ENCODE results near the gene SORBS1. TPM values are rescaled to one million over a fixed set of nuclear protein-coding genes. Genes with fewer than 3 reads are reported as not detected.
A peak's percentile ranks its signal among the peaks of the same experiment; 100 is the strongest.

The SORBS1 gene
- total RNA-seq, 6 experiments from 2014 or later, result 56.4 to 97.9 (median 76.5) TPM

DNA sequence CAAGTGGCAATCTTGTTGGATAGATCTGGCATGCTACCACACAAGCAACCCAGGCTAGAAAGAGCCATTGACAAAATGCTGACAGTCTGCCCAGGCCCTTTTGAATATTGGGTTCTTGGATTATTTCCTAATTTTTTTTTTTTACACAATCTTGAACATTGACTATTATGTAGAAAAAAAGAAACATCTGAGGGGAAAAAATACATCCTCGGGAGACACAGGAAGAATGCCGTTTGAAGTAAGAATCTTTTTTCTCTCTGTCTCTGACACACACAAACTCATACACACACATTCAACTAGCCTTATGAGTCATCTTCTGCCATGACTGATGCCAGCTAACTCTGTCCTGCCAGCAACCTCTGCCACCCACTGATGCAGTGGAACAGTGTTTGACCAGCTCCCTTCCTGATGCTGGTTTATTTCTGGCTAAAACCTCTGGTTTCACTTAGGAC, 47.2 kb downstream of the SORBS1 start:
- Histone ChIP-seq H3K9me3 (no peaks in the 10 kb centered on the region), H3K27me3 (no peaks in the 10 kb centered on the region), H3K4me1 (peaks cover 0 to 49% (median 25%) of the 10 kb centered on the region in 4 donors), H3K27ac (peak overlapping the region; percentile 88 to 90 (median 88)), H3K4me3 (no peak overlapping the region), H3K36me3 (no peaks in the 10 kb centered on the region)
- DNase-seq (peak in 2 of 3 donors; percentile 61 to 77), ATAC-seq (peak; percentile 62 to 77 (median 74))
- TF ChIP-seq POLR2A (IDR thresholded peaks at IDR 0.05) (peak; percentile 48), CTCF (IDR thresholded peaks at IDR 0.05) (no peak)
- WGBS (ENCODE audit: insufficient coverage, low coverage, low lambda C conversion rate, missing lambda C conversion rate), result 25% methylated on average over 2 of the region's 2 CpGs
- intact Hi-C loops (cut with DNase I), result no loop called here

DNA sequence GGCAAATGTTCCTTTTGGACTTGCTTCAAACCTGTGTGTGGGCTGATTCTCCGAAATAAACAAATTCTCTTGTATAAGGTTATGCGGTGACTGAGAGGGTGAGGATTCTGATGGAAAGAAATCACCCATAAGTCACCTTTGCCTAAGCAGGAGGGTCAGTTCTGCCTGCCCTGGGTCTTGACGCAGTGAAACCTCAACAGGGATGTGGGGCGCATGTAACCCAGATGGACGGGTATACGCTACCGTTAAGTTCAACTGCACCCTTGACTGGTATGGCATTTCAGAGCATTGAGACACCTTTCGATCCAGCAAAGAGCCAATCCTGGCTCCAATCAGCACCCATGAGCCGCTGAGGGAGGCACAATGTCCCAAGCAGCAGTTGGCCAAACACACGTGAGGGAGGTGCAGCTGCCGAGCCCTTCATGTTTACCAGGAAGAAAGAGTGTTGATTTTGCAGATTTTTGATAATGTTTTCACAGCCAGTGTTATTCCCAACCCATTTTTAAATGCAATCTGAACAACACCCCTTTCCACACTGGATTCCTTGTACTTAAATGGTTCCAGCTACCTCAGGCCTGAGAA, 48.1 kb downstream of the SORBS1 start:
- no peak overlapping the region for H3K4me3 ChIP-seq
- DNase-seq (peak; percentile 76 to 87 (median 85)), ATAC-seq (peak; percentile 47 to 78 (median 74))
- no peaks in the 10 kb centered on the region for H3K36me3 ChIP-seq
- no peaks in the 10 kb centered on the region for H3K9me3 ChIP-seq
- peaks cover 0 to 40% (median 20%) of the 10 kb centered on the region in 4 donors for H3K4me1 ChIP-seq
- H3K27me3 ChIP-seq, result no peaks in the 10 kb centered on the region
- intact Hi-C loops (cut with DNase I), result no loop called here
- 50% methylated on average over 3 of the region's 11 CpGs for WGBS (ENCODE audit: insufficient coverage, low coverage, low lambda C conversion rate, missing lambda C conversion rate)
- H3K27ac ChIP-seq, result peak overlapping the region; percentile 88 to 90 (median 88)
- no peak for TF ChIP-seq CTCF (IDR thresholded peaks at IDR 0.05)
- TF ChIP-seq POLR2A (IDR thresholded peaks at IDR 0.05), result peak; percentile 58

DNA sequence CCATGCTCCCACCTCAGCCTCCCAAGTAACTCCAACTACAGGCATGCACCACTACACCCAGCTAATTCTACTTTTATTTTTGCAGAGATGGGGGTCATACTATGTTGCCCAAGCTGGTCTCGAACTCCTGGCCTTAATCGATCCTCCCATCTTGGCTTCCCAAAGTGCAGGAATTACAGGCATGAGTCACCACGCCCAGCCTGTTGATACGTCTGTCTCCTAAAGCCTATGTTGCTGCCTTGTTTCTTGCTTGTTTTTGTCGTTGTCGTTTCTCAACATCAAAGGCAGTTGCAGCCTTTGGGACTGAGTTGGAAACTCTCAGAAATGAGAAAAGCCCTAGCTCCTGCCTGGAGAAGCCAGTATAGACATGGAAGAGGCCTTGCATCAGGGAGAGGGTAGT, 49.9 kb downstream of the SORBS1 start:
- no peak for ATAC-seq
- WGBS (ENCODE audit: insufficient coverage, low coverage, low lambda C conversion rate, missing lambda C conversion rate), result 78% methylated on average over 6 of the region's 6 CpGs
- H3K27ac ChIP-seq, result peak overlapping the region in 1 of 3 donors; percentile 90
- no peak for DNase-seq
- TF ChIP-seq CTCF (IDR thresholded peaks at IDR 0.05), result no peak
- TF ChIP-seq POLR2A (IDR thresholded peaks at IDR 0.05), result no peak
- H3K9me3 ChIP-seq, result no peaks in the 10 kb centered on the region
- H3K36me3 ChIP-seq, result no peaks in the 10 kb centered on the region
- intact Hi-C loops (cut with DNase I), result no loop called here
- no peak overlapping the region for H3K4me3 ChIP-seq
- H3K4me1 ChIP-seq, result peaks cover 0 to 28% (median 14%) of the 10 kb centered on the region in 4 donors
- no peaks in the 10 kb centered on the region for H3K27me3 ChIP-seq

GRCh38 chr10:95509251-95509650, 51.9 kb downstream of the SORBS1 start:
- H3K4me3 ChIP-seq, result no peak overlapping the region
- peak overlapping the region in 2 of 3 donors; percentile 24 to 48 for H3K27ac ChIP-seq
- ATAC-seq (no peak), DNase-seq (no peak)
- TF ChIP-seq CTCF (IDR thresholded peaks at IDR 0.05) (no peak), POLR2A (IDR thresholded peaks at IDR 0.05) (no peak)
- no peaks in the 10 kb centered on the region for H3K9me3 ChIP-seq
- intact Hi-C loops (cut with DNase I), result no loop called here
- H3K27me3 ChIP-seq, result no peaks in the 10 kb centered on the region
- H3K4me1 ChIP-seq, result peaks cover 0 to 33% (median 15%) of the 10 kb centered on the region in 4 donors
- 50% methylated on average over 1 of the region's 1 CpG for WGBS (ENCODE audit: insufficient coverage, low coverage, low lambda C conversion rate, missing lambda C conversion rate)
- no peaks in the 10 kb centered on the region for H3K36me3 ChIP-seq
